NCI-H748 (cell line): ENCODE data around the gene PELI2.

Experiments
- DNase-seq: peaks from one replicate; lab custom pipeline; 2025; ENCODE audit not compliant: unreplicated experiment; lab: John Stamatoyannopoulos, UW

PELI2 gene

GRCh38 chr14:56119201-56119981 is 1.2 kb downstream of the PELI2 start:
- DNase-seq = peak; percentile 72

GRCh38 chr14:56120091-56120691 is 2.0 kb downstream of the PELI2 start:
- peak; percentile 64 for DNase-seq

DNA sequence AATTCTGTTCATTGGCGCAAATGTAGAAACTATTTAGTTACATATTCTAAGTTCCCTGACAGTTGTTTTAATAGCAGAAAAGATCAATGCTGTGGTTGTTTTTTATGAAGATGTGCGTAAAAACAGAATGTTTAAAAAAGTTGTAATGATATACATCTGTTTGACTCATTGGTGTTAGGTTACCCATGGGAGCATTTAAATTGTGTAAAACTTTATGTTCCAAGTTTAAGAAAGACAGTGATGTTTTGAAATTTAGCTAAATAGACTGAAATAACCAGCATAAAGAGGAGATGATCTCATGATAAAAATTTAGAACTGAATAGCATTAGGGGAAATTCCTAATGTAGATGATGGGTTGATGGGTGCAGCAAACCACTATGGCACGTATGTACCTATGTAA is 3.6 kb downstream of the PELI2 start:
- no peak for DNase-seq

GRCh38 chr14:56122301-56122700 is 4.1 kb downstream of the PELI2 start:
- DNase-seq = no peak

DNA sequence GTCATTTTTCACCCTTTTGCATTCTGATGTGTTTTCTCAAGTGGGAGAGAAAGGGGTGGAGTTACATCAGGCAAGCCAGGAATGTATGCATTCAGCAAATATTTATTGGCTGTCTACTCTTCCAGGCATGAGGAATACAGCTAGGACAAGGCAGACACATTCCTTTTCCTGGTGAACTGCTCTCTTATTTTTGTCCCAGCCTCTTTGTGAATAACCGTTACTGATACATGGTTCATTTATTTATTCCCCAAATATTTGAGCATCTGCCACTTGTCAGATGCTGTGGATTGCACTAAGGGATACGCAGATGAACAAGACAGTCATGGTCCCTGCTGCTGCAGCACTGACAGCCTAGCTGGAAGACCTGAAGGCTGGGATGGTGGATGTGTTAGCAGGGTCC is 6.1 kb downstream of the PELI2 start:
- no peak for DNase-seq

DNA sequence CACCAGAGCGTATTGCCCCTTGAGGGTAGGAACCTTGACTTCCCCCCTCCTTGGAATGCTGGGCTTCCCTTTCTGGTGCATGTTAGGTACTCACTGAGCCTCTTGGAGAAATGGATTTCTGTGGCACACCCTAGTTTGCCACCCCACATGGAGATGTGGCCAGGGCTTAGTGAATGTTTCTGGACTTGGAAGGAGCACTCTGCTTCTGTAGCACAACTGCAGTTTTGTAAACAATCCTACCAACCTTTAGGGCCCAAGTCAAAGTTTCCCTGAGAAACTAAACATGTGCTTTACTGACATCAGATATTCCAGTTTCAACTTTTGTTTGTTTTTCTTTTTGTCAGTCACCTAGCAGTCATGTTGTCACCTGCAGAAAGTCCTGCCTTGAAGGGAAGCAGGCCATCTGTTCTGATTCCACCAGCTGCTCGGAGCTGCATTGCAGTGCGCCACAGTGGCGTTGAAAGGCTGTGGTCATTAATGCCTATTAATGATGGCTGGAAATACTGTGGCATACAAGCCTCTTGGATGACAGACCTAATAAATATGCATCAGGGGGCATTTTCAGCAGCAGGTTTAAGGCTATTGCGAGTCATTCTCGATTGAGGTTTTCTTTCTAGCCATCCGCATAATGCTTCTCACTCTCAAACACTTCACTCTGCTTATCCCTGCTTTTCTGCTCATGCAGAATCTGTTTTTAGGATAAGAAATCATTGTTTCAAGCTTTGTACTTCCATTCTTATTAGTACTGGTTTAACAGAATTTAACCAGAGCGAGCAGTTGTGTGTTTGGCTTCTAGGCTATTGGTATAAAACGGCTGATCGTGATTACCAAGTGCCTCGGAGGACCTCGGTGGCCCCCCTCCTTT is 7.8 kb downstream of the PELI2 start:
- peak; percentile 75 for DNase-seq

DNA sequence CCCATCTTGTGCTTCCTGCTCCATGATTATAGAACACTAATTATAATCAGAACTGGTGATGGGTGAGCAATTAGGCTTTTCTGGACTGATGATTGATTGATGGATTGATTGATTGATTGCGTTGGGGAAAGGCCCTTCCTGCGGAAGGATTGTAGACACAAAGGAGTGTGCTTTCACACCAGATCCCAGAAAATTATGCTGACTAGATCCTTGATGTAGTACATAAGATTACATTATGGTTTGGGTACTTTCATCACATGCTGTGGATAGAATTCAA is 8.4 kb downstream of the PELI2 start:
- no peak for DNase-seq

GRCh38 chr14:56127156-56127555 is 8.9 kb downstream of the PELI2 start:
- DNase-seq = no peak

DNA sequence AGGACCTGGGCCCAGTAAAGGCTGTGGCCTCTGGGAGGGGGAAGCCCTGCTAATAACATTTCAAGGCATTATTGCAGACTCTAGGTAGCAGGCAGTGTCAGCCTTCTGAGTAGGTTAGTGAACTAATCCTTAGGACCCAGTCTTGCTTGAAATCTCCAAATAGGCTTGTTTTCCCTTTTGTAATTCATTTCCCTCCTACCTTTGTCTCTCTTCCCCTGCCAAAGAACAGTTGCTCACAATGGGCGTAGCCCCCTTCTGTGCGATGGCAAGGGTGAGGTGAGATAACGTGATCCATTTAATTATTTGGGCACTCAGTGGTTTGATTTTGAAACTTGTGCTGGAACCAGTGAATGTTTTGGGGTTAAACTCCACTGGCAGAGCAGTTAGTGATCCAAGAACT is 10.9 kb downstream of the PELI2 start:
- no peak for DNase-seq

- DNase-seq = no peak
Measured at GRCh38 chr14:56129933-56130332, 11.7 kb downstream of the PELI2 start.

DNA sequence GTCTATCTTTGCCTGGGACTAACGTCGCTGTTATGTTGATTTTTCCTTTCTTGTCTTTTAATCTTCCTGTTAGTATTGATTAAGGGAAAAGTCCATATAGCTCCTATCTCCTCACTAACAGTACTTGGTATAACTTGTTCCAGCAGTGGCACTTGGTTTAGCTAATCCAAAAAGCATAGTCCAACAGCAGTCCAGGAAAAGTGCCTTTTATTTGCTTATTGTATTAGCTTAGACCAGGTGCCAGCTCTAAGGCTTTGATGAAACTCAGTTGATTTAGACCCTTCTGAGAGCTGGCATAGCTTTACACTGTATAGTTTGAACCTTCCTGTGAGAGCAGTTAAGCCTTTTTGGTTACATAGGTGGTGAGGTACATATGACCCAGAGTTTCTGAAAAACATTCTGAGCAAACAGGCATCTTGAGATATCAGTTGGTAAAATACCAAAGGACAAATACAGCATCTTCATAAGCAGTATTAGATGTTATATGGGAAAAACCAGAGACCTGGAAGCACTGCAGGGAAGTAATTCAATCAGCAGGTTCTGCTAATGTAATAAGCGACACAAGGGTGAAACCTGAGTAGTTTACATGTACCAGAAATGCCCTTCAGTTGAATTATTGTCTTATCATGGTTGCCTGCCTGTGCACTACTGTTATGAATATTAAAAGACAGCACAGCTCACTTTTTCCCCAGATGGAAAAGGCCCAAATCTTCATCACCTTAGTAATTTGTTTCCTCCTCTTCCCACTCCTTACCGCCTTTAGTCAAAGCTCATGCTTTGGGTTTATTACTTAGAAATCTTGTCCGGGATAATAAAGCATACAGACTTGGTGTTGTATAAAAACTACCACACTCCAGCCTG is 13.0 kb downstream of the PELI2 start:
- DNase-seq = peak; percentile 13

- DNase-seq = no peak
Measured at GRCh38 chr14:56131865-56132833, 13.9 kb downstream of the PELI2 start.

GRCh38 chr14:56133547-56133946 is 15.3 kb downstream of the PELI2 start:
- DNase-seq = no peak

- peak; percentile 6 for DNase-seq
Measured at GRCh38 chr14:56135001-56135400, 16.8 kb downstream of the PELI2 start.

GRCh38 chr14:56135668-56136067 is 17.5 kb downstream of the PELI2 start:
- no peak for DNase-seq

- DNase-seq = no peak
Measured at GRCh38 chr14:56136571-56137452, 18.6 kb downstream of the PELI2 start.

DNA sequence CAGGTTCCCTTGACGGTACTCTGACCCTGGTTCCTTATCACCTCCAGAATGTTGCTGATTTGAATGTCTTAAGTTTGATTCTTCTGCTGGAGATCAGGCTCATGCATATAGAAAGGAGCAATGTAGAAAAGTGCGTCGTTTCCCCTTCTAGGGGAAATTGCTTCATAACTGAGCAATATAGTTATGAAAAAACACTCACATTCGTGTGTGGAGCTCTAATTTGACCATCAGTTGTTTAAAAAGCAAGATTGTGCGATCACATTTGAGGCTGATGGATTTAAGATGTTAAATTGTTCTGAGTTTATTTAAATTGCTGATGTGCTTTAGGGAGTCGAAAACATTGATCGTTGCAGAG is 19.2 kb downstream of the PELI2 start:
- no peak for DNase-seq

GRCh38 chr14:56137849-56138248 is 19.6 kb downstream of the PELI2 start:
- no peak for DNase-seq

DNA sequence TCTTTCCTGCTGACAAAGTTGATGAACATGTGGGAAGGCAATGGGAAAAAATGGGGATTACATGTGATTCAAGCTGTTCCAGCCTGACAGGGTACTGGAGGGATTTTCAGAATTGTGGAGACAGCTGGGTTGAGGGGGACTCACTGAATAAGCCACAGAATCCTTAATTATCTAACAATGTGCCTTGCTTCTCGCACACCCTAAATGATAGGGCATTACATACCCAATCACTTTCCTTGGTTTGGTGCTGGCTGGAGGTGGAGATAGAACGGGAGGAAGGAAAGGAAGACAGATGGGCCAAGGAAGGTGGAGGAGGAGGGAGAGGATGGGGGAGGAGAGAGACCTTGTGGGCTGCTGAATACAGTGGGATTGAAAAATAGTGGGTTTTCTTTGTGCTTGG is 20.7 kb downstream of the PELI2 start:
- DNase-seq = no peak
